ENCODE results near the gene ST3GAL6.

- TF ChIP-seq CTCF (IDR thresholded peaks at IDR 0.05 in 2 of 3, conservative IDR thresholded peaks at IDR 0.05 in 1 of 3; ENCODE audit: insufficient read depth in 2 of 3, low read depth in 1 of 3, low read length in 3 of 3) (no peak), POLR2A (conservative IDR thresholded peaks at IDR 0.05) (no peak), PML (IDR thresholded peaks at IDR 0.05; ENCODE audit: low read length) (no peak), ILK (tag; IDR thresholded peaks at IDR 0.05; ENCODE audit: borderline replicate concordance, low read depth) (no peak), ZKSCAN1 (IDR thresholded peaks at IDR 0.05; ENCODE audit: low read depth, low read length) (no peak), TCF3 (CRISPR knock-in tag; IDR thresholded peaks at IDR 0.05) (no peak), CREM (IDR thresholded peaks at IDR 0.05; ENCODE audit: low read depth) (no peak)
Observed at GRCh38 chr3:98839846-98840245, 76.7 kb downstream of the ST3GAL6 start.

Measured in K562 (cell line).